Osteocyte (in vitro differentiated cells): Measurements from ENCODE around the gene RTN4IP1. TPM values are rescaled to one million over a fixed set of nuclear protein-coding genes. Genes with fewer than 3 reads are reported as not detected.

Source experiments
- DNase-seq: peaks from one replicate; pipeline ENCODE4 v3.0.0; 2021; ENCODE audit warnings: mixed read lengths; ENCODE audit not compliant: unreplicated experiment; ENCODE audit errors: extremely low spot score
- H3K27ac Mint-ChIP-seq: one replicate; pipeline ENCODE4 v1.8.0; 2021; ENCODE audit warnings: mild to moderate bottlenecking, mixed read lengths; ENCODE audit not compliant: unreplicated experiment
- H3K27me3 Mint-ChIP-seq: one replicate; pipeline ENCODE4 v1.8.0; 2021; ENCODE audit warnings: mixed read lengths; ENCODE audit not compliant: unreplicated experiment
- H3K36me3 Mint-ChIP-seq: one replicate; pipeline ENCODE4 v1.8.0; 2021; ENCODE audit warnings: mixed read lengths; ENCODE audit not compliant: unreplicated experiment
- H3K4me1 Mint-ChIP-seq: one replicate; pipeline ENCODE4 v1.8.0; 2021; ENCODE audit warnings: mixed read lengths; ENCODE audit not compliant: unreplicated experiment
- H3K4me3 Mint-ChIP-seq: one replicate; pipeline ENCODE4 v1.8.0; 2021; ENCODE audit warnings: mild to moderate bottlenecking, moderate library complexity, mixed read lengths; ENCODE audit not compliant: unreplicated experiment
- H3K9me3 Mint-ChIP-seq: one replicate; pipeline ENCODE4 v1.8.0; 2021; ENCODE audit warnings: mixed read lengths; ENCODE audit not compliant: unreplicated experiment
- CTCF ChIP-seq: fragments of 200-600 bp; sonication (generic); IDR thresholded peaks from 2 replicates; pipeline ENCODE4 v1.5.0; 2021; ENCODE audit warnings: antibody characterized with exemption, mild to moderate bottlenecking, moderate library complexity
- total RNA-seq: library from RNA; stranded (reverse); gene quantifications from 2 replicates; pipeline ENCODE4 v1.2.1, GENCODE V29; 2021

RTN4IP1 gene
- total RNA-seq, 1 donor from 2014 or later: 5.0 TPM

- H3K27me3 Mint-ChIP-seq: no peaks in the 10 kb centered on the region
- no peaks in the 10 kb centered on the region for H3K36me3 Mint-ChIP-seq
- peaks cover 3% of the 10 kb centered on the region for H3K4me1 Mint-ChIP-seq
- no peak for DNase-seq
- no peak overlapping the region for H3K27ac Mint-ChIP-seq
- TF ChIP-seq CTCF: no peak
- H3K9me3 Mint-ChIP-seq: no peaks in the 10 kb centered on the region
- H3K4me3 Mint-ChIP-seq: no peak overlapping the region
Observed at GRCh38 chr6:106537662-106538061, 91.6 kb downstream of the RTN4IP1 start.

GRCh38 chr6:106536851-106537250 is 92.4 kb downstream of the RTN4IP1 start:
- Mint-ChIP-seq H3K9me3 (no peaks in the 10 kb centered on the region), H3K4me1 (peaks cover 3% of the 10 kb centered on the region), H3K36me3 (no peaks in the 10 kb centered on the region), H3K4me3 (no peak overlapping the region), H3K27ac (no peak overlapping the region), H3K27me3 (no peaks in the 10 kb centered on the region)
- TF ChIP-seq CTCF: no peak
- DNase-seq: no peak

GRCh38 chr6:106536357-106536756 is 92.9 kb downstream of the RTN4IP1 start:
- Mint-ChIP-seq H3K27me3 (no peaks in the 10 kb centered on the region), H3K27ac (no peak overlapping the region), H3K36me3 (no peaks in the 10 kb centered on the region), H3K4me3 (no peak overlapping the region), H3K4me1 (peaks cover 3% of the 10 kb centered on the region), H3K9me3 (no peaks in the 10 kb centered on the region)
- TF ChIP-seq CTCF: no peak
- no peak for DNase-seq

GRCh38 chr6:106535012-106535411 is 94.3 kb downstream of the RTN4IP1 start:
- TF ChIP-seq CTCF: no peak
- no peak for DNase-seq
- Mint-ChIP-seq H3K9me3 (no peaks in the 10 kb centered on the region), H3K4me3 (no peak overlapping the region), H3K27me3 (no peaks in the 10 kb centered on the region), H3K4me1 (peaks cover 14% of the 10 kb centered on the region), H3K27ac (no peak overlapping the region), H3K36me3 (no peaks in the 10 kb centered on the region)

- Mint-ChIP-seq H3K27ac (no peak overlapping the region), H3K9me3 (no peaks in the 10 kb centered on the region), H3K36me3 (no peaks in the 10 kb centered on the region), H3K4me3 (no peak overlapping the region), H3K4me1 (peaks cover 17% of the 10 kb centered on the region), H3K27me3 (no peaks in the 10 kb centered on the region)
- TF ChIP-seq CTCF: no peak
- no peak for DNase-seq
Observed at GRCh38 chr6:106534564-106534982, 94.7 kb downstream of the RTN4IP1 start.
